Calu3 (cell line): Measurements from ENCODE around the gene ATAD3C. TPM values are rescaled to one million over a fixed set of nuclear protein-coding genes. Genes with fewer than 3 reads are reported as not detected.
A peak's percentile ranks its signal among the peaks of the same experiment; 100 is the strongest.
"Not testable (repeated sequence)": the region's sequence is repeated elsewhere in the genome, so short reads cannot be mapped to it uniquely, and the experiment has no call there.

ENCODE experiments used
- BruUV-seq: library from RNA; stranded (reverse); fragments of 400-500 nt; replicated peaks from 2 replicates; lab custom pipeline; 2021; lab: Mats Ljungman, UMichigan
- CTCF ChIA-PET: fragments of 300-600 bp; sonication (Branson Sonifier 250); formaldehyde crosslinking; loops from one replicate; lab custom pipeline; 2022; ENCODE audit warnings: antibody characterized with exemption; lab: Charles Lee
- DNase-seq: peaks from one replicate; pipeline ENCODE4 v3.0.0; 2022
- H3K27ac Mint-ChIP-seq: one replicate; pipeline ENCODE4 v1.8.0; 2022; ENCODE audit warnings: mixed read lengths; ENCODE audit not compliant: unreplicated experiment
- H3K27me3 Mint-ChIP-seq: one replicate; pipeline ENCODE4 v1.8.0; 2022; ENCODE audit warnings: mixed read lengths; ENCODE audit not compliant: unreplicated experiment
- H3K36me3 Mint-ChIP-seq: one replicate; pipeline ENCODE4 v1.8.0; 2022; ENCODE audit warnings: mild to moderate bottlenecking, moderate library complexity, mixed read lengths; ENCODE audit not compliant: insufficient read depth, unreplicated experiment
- H3K4me1 Mint-ChIP-seq: one replicate; pipeline ENCODE4 v1.8.0; 2022; ENCODE audit warnings: mild to moderate bottlenecking, low read depth, mixed read lengths; ENCODE audit not compliant: unreplicated experiment
- H3K4me3 Mint-ChIP-seq: one replicate; pipeline ENCODE4 v1.8.0; 2022; ENCODE audit warnings: mild to moderate bottlenecking, low read depth, moderate library complexity, mixed read lengths; ENCODE audit not compliant: unreplicated experiment
- H3K9me3 Mint-ChIP-seq: one replicate; pipeline ENCODE4 v1.8.0; 2022; ENCODE audit warnings: low read depth, mixed read lengths; ENCODE audit not compliant: unreplicated experiment
- intact Hi-C: fragments of 100-400 bp; cut with micrococcal nuclease; formaldehyde crosslinking; loops from one replicate; pipeline ENCODE4 v1.10.0; 2022; ENCODE audit not compliant: unreplicated experiment
- total RNA-seq: library from RNA; stranded (reverse); gene quantifications from 2 replicates; pipeline ENCODE4 v1.2.3, GENCODE V29; 2022
- TF ChIP-seq, protein P1 (sequence below): fragments of 200-600 bp; IDR thresholded peaks from one replicate; pipeline ENCODE4 v1.8.0; 2022; ENCODE audit warnings: antibody characterized with exemption; ENCODE audit not compliant: unreplicated experiment

Gene ATAD3C
- total RNA-seq, 1 experiment from 2014 or later: 0.45 TPM

GRCh38 chr1:1402072-1402900 is 47.2 kb upstream of the ATAD3C start:
- peak overlapping the region; percentile 30 for H3K27ac Mint-ChIP-seq
- no peaks in the 10 kb centered on the region for H3K9me3 Mint-ChIP-seq
- TF ChIP-seq, protein P1, sequence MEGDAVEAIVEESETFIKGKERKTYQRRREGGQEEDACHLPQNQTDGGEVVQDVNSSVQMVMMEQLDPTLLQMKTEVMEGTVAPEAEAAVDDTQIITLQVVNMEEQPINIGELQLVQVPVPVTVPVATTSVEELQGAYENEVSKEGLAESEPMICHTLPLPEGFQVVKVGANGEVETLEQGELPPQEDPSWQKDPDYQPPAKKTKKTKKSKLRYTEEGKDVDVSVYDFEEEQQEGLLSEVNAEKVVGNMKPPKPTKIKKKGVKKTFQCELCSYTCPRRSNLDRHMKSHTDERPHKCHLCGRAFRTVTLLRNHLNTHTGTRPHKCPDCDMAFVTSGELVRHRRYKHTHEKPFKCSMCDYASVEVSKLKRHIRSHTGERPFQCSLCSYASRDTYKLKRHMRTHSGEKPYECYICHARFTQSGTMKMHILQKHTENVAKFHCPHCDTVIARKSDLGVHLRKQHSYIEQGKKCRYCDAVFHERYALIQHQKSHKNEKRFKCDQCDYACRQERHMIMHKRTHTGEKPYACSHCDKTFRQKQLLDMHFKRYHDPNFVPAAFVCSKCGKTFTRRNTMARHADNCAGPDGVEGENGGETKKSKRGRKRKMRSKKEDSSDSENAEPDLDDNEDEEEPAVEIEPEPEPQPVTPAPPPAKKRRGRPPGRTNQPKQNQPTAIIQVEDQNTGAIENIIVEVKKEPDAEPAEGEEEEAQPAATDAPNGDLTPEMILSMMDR: no peak
- no TSS peak for BruUV-seq
- no peak overlapping the region for H3K4me3 Mint-ChIP-seq
- H3K36me3 Mint-ChIP-seq: peaks cover 88% of the 10 kb centered on the region
- H3K4me1 Mint-ChIP-seq: no peaks in the 10 kb centered on the region
- DNase-seq: peak; percentile 43
- H3K27me3 Mint-ChIP-seq: no peaks in the 10 kb centered on the region
- intact Hi-C loops: no loop called here
- CTCF ChIA-PET: interaction anchor here (0.6 kb wide), 1 partner anchor 103 kb away, joined by 3 read pairs; no protein-coding TSS in a partner anchor

- H3K27me3 Mint-ChIP-seq, H3K27ac Mint-ChIP-seq, intact Hi-C loops, CTCF ChIA-PET, H3K4me3 Mint-ChIP-seq, H3K9me3 Mint-ChIP-seq, DNase-seq, BruUV-seq, H3K4me1 Mint-ChIP-seq: not testable (repeated sequence)
- peaks cover 89% of the 10 kb centered on the region for H3K36me3 Mint-ChIP-seq
Observed at GRCh38 chr1:1402901-1403392, 46.5 kb upstream of the ATAD3C start.

GRCh38 chr1:1403653-1404052 is 45.8 kb upstream of the ATAD3C start:
- no peak for DNase-seq
- no peak overlapping the region for H3K4me3 Mint-ChIP-seq
- H3K27me3 Mint-ChIP-seq: no peaks in the 10 kb centered on the region
- no peaks in the 10 kb centered on the region for H3K9me3 Mint-ChIP-seq
- intact Hi-C loops: no loop called here
- TF ChIP-seq, protein P1: no peak
- BruUV-seq: no TSS peak
- peaks cover 87% of the 10 kb centered on the region for H3K36me3 Mint-ChIP-seq
- H3K27ac Mint-ChIP-seq: no peak overlapping the region
- CTCF ChIA-PET: no interaction called here
- H3K4me1 Mint-ChIP-seq: no peaks in the 10 kb centered on the region

DNA sequence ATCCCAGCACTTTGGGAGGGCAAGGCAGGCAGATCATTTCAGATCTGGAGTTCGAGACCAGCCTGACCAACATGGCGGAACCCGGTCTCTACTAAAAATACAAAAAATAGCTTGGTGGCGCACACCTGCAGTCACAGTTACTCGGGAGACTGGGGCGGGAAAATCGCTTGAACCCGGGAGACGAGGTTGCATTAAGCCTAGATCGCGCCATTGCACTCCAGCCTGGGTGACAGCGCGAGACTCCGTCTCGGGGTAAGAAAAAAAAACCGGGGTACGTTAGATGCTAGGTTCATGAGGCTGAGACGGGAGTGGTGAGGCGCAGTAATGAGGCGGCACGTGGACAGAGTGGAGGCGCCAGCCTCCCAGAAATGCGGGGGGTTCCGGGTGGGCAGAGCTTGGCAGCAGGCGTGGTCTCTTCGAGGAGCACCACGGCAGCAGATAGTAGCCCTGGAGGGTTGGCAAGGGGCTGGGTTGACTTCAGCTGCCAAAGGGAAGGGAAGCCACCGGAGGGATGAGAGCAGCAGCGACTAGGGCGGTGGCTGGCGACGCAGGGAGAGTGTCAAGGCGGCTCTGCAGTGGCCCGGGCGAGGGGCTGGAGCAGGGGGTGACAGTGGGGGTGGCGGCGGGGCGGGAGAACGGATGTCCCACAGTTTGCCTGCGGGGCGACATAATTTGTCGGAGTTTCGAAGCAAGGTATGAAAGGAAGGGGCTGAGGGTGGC is 43.2 kb upstream of the ATAD3C start:
- BruUV-seq: no TSS peak
- H3K27ac Mint-ChIP-seq: peak overlapping the region; percentile 82
- CTCF ChIA-PET: interaction anchor here (0.8 kb wide), 1 partner anchor 29 kb away, joined by 4 read pairs; the partner anchor contains the start of gene VWA1
- TF ChIP-seq, protein P1: no peak
- DNase-seq: no peak
- H3K9me3 Mint-ChIP-seq: no peaks in the 10 kb centered on the region
- peaks cover 66% of the 10 kb centered on the region for H3K36me3 Mint-ChIP-seq
- peak overlapping the region; percentile 83 for H3K4me3 Mint-ChIP-seq
- intact Hi-C loops: no loop called here
- no peaks in the 10 kb centered on the region for H3K4me1 Mint-ChIP-seq
- no peaks in the 10 kb centered on the region for H3K27me3 Mint-ChIP-seq
